MM.1S (cell line): ENCODE data around the gene FYN.

ENCODE experiments used
- DNase-seq: peaks from one replicate; pipeline ENCODE4 v3.0.0-alpha.2; 2015
- H2AFZ ChIP-seq: fragments of 300-600 bp; sonication (generic); 2 replicates; pipeline ENCODE4 v1.6.0; 2016; ENCODE audit warnings: antibody characterized with exemption, low read length
- H3F3A ChIP-seq: fragments of 300-600 bp; sonication (generic); 2 replicates; pipeline ENCODE4 v1.6.1; 2016; ENCODE audit warnings: mild to moderate bottlenecking, antibody characterized with exemption, low read length, moderate library complexity, mixed read lengths; ENCODE audit not compliant: insufficient read depth
- H3K27ac ChIP-seq: fragments of 300-600 bp; sonication (generic); 2 replicates; pipeline ENCODE4 v1.5.1; 2016; ENCODE audit warnings: mild to moderate bottlenecking, low read length
- H3K27me3 ChIP-seq: fragments of 300-600 bp; sonication (generic); replicated peaks from 2 replicates; pipeline ENCODE4 v1.6.0; 2016; ENCODE audit warnings: low read length; ENCODE audit not compliant: insufficient read depth
- H3K36me3 ChIP-seq: fragments of 300-600 bp; sonication (generic); replicated peaks from 2 replicates; pipeline ENCODE4 v1.6.1; 2016; ENCODE audit warnings: mild to moderate bottlenecking, low read length, mixed read lengths; ENCODE audit not compliant: insufficient read depth
- H3K4me1 ChIP-seq: fragments of 300-600 bp; sonication (generic); 2 replicates; pipeline ENCODE4 v1.6.1; 2016; ENCODE audit warnings: low read length, mixed read lengths
- H3K4me2 ChIP-seq: fragments of 300-600 bp; sonication (generic); 2 replicates; pipeline ENCODE4 v1.6.0; 2016; ENCODE audit warnings: low read depth, low read length
- H3K4me3 ChIP-seq: fragments of 300-600 bp; sonication (generic); 2 replicates; pipeline ENCODE4 v1.5.1; 2016; ENCODE audit warnings: low read length, mixed read lengths
- H3K79me2 ChIP-seq: fragments of 300-600 bp; sonication (generic); 2 replicates; pipeline ENCODE4 v1.6.1; 2016; ENCODE audit warnings: mixed run types, low read length, mixed read lengths
- H3K9ac ChIP-seq: fragments of 300-600 bp; sonication (generic); 2 replicates; pipeline ENCODE4 v1.6.1; 2016; ENCODE audit warnings: low read length, mixed read lengths
- H3K9me2 ChIP-seq: fragments of 300-600 bp; sonication (generic); replicated peaks from 2 replicates; pipeline ENCODE4 v1.6.1; 2016; ENCODE audit warnings: mild to moderate bottlenecking, low read length, mixed read lengths; ENCODE audit not compliant: insufficient read depth
- H3K9me3 ChIP-seq: fragments of 300-600 bp; sonication (generic); replicated peaks from 2 replicates; pipeline ENCODE4 v1.6.1; 2016; ENCODE audit warnings: mild to moderate bottlenecking, low read length, mixed read lengths; ENCODE audit not compliant: insufficient read depth
- H4K20me1 ChIP-seq: fragments of 300-600 bp; sonication (generic); 2 replicates; pipeline ENCODE4 v1.6.1; 2016; ENCODE audit warnings: mild to moderate bottlenecking, low read length, moderate library complexity, mixed read lengths; ENCODE audit not compliant: insufficient read depth
- CTCF ChIP-seq: fragments of 300-600 bp; sonication (generic); IDR thresholded peaks from 2 replicates; pipeline ENCODE4 v1.5.1; 2016; ENCODE audit warnings: antibody characterized with exemption, low read length, mixed read lengths
- EZH2 ChIP-seq: fragments of 300-600 bp; sonication (generic); optimal IDR thresholded peaks from 2 replicates; pipeline ENCODE3; 2017; ENCODE audit warnings: low read depth, mild to moderate bottlenecking, antibody characterized with exemption, low read length, mixed read lengths
- EZH2phosphoT487 ChIP-seq: fragments of 300-600 bp; sonication (generic); IDR thresholded peaks from 2 replicates; pipeline ENCODE4 v1.6.1; 2018; ENCODE audit warnings: antibody characterized with exemption, low read length

The FYN gene

GRCh38 chr6:111894951-111895350, 21.7 kb upstream of the FYN start:
- no peaks in the 10 kb centered on the region for H3K79me2 ChIP-seq
- H3K4me1 ChIP-seq, result no peaks in the 10 kb centered on the region
- TF ChIP-seq CTCF (no peak), EZH2 (no peak), EZH2phosphoT487 (no peak)
- no peaks in the 10 kb centered on the region for H3F3A ChIP-seq
- H3K27ac ChIP-seq, result no peak overlapping the region
- H3K36me3 ChIP-seq, result no peaks in the 10 kb centered on the region
- H3K27me3 ChIP-seq, result no peaks in the 10 kb centered on the region
- no peak overlapping the region for H2AFZ ChIP-seq
- H3K9me2 ChIP-seq, result no peaks in the 10 kb centered on the region
- no peaks in the 10 kb centered on the region for H3K9me3 ChIP-seq
- H3K4me3 ChIP-seq, result no peak overlapping the region
- H3K4me2 ChIP-seq, result no peak overlapping the region
- no peak for DNase-seq
- H3K9ac ChIP-seq, result no peak overlapping the region
- no peaks in the 10 kb centered on the region for H4K20me1 ChIP-seq

- H3K27ac ChIP-seq, result no peak overlapping the region
- TF ChIP-seq EZH2 (no peak), EZH2phosphoT487 (no peak), CTCF (no peak)
- no peak overlapping the region for H3K4me3 ChIP-seq
- H2AFZ ChIP-seq, result no peak overlapping the region
- no peaks in the 10 kb centered on the region for H3K9me3 ChIP-seq
- no peak overlapping the region for H3K4me2 ChIP-seq
- H3K4me1 ChIP-seq, result no peaks in the 10 kb centered on the region
- H3K27me3 ChIP-seq, result no peaks in the 10 kb centered on the region
- no peaks in the 10 kb centered on the region for H3K36me3 ChIP-seq
- no peaks in the 10 kb centered on the region for H3K79me2 ChIP-seq
- no peaks in the 10 kb centered on the region for H4K20me1 ChIP-seq
- H3K9ac ChIP-seq, result no peak overlapping the region
- no peaks in the 10 kb centered on the region for H3F3A ChIP-seq
- H3K9me2 ChIP-seq, result no peaks in the 10 kb centered on the region
- DNase-seq, result no peak
Measured at GRCh38 chr6:111894272-111894671, 21.0 kb upstream of the FYN start.

- Histone ChIP-seq H2AFZ (no peak overlapping the region), H3K36me3 (no peaks in the 10 kb centered on the region), H3K4me1 (no peaks in the 10 kb centered on the region), H3K79me2 (no peaks in the 10 kb centered on the region), H3K9me3 (no peaks in the 10 kb centered on the region), H3K4me3 (no peak overlapping the region), H3K9ac (no peak overlapping the region), H3K27me3 (no peaks in the 10 kb centered on the region), H3K4me2 (no peak overlapping the region), H3K9me2 (no peaks in the 10 kb centered on the region), H3F3A (no peaks in the 10 kb centered on the region), H4K20me1 (no peaks in the 10 kb centered on the region), H3K27ac (no peak overlapping the region)
- no peak for DNase-seq
- TF ChIP-seq EZH2phosphoT487 (no peak), EZH2 (no peak), CTCF (no peak)
Measured at GRCh38 chr6:111892431-111892830, 19.2 kb upstream of the FYN start.
